Lower leg skin (tissue), 4 donors: ENCODE measurements around the gene EFNA4. TPM values are rescaled to one million over a fixed set of nuclear protein-coding genes. Genes with fewer than 3 reads are reported as not detected.

Source experiments
- DNase-seq, 2 donors: peaks; one replicate each; pipeline ENCODE4 v3.0.0-alpha.2; 2019; ENCODE audit warnings: low spot score in 2 of 2
- H3K4me3 ChIP-seq: fragments of 200-600 bp; sonication (generic); 2 replicates; pipeline ENCODE4 v1.5.1; 2017; ENCODE audit warnings: mild to moderate bottlenecking, low read depth; ENCODE audit not compliant: poor library complexity, severe bottlenecking
- CTCF ChIP-seq, 3 donors: fragments of 450-650 bp; IDR thresholded peaks; one replicate each; pipeline ENCODE4 v1.5.1; 2016; ENCODE audit warnings: antibody characterized with exemption in 3 of 3, mild to moderate bottlenecking in 3 of 3, moderate library complexity in 2 of 3
- POLR2A ChIP-seq, 2 donors: fragments of 450-650 bp; IDR thresholded peaks; one replicate each; pipeline ENCODE4 v1.6.1; 2016 to 2017; ENCODE audit warnings: antibody characterized with exemption in 2 of 2, mild to moderate bottlenecking in 1 of 2, moderate library complexity in 1 of 2
- WGBS, 2 donors: methylation state at CpG; one replicate each; pipeline ENCODE4 v1.1.5; 2018; 5-methylcytosine and 5-hydroxymethylcytosine counted together
- intact Hi-C: fragments of 100-400 bp; cut with DNase I; formaldehyde crosslinking; loops from one replicate; pipeline ENCODE4 v1.15.0; 2023; ENCODE audit warnings: low total_unique reads
- total RNA-seq, 4 donors: library from RNA; depleted of rRNA; stranded (reverse); fragments of >200 nt; gene quantifications; one replicate each; pipeline ENCODE4 v1.1.0, GENCODE V29; 2016

EFNA4 gene
- total RNA-seq, 4 donors from 2014 or later = 29.5 to 66.6 (median 52.9) TPM

GRCh38 chr1:155084722-155085503 is 21.4 kb downstream of the EFNA4 start:
- WGBS, 2 donors = 0 to 2% methylated on average over 34 to 38 of the region's 67 CpGs

DNA sequence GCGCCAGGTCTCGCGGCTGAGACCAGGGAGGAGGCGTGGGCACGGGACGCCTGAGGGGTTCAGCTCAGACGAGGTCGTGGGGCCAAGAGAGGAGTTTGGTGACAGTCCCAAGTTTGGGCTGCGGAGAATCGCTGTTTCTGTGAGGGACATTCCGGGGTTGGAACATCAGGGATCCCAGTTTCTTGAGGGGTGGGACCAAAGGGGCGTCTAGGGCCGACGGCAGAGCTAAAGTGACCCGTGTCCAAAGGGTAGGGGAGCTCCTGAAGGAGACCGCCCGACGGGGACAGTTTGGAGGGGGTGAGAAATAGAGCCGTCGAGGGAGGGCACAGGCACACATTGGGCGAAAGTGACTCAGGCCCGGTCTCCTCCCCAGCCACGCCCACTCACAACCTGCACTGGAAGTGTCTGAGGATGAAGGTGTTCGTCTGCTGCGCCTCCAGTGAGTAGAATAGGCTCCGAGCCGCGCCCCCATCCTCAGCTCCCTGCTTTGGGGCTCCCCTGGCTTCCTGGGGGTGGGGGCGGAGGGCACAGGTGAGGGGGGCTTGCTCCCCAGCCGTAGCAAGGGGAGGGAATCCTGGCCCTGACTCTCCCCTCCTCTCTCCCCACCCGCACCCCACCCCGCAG is 22.1 kb downstream of the EFNA4 start:
- intact Hi-C loops = no loop called here

More at GRCh38 chr1:155084722-155085503, 21.4 kb downstream of the EFNA4 start:
- TF ChIP-seq CTCF (IDR thresholded peaks at IDR 0.05) (peak in 1 of 3 donors; percentile 95), POLR2A (IDR thresholded peaks at IDR 0.05) (no peak)
- H3K4me3 ChIP-seq = peak overlapping the region; percentile 26
- intact Hi-C loops = loop anchor here (5.0 kb wide), 1 partner anchor 38 kb away; no protein-coding TSS in a partner anchor
- DNase-seq = peak; percentile 92 to 99

DNA sequence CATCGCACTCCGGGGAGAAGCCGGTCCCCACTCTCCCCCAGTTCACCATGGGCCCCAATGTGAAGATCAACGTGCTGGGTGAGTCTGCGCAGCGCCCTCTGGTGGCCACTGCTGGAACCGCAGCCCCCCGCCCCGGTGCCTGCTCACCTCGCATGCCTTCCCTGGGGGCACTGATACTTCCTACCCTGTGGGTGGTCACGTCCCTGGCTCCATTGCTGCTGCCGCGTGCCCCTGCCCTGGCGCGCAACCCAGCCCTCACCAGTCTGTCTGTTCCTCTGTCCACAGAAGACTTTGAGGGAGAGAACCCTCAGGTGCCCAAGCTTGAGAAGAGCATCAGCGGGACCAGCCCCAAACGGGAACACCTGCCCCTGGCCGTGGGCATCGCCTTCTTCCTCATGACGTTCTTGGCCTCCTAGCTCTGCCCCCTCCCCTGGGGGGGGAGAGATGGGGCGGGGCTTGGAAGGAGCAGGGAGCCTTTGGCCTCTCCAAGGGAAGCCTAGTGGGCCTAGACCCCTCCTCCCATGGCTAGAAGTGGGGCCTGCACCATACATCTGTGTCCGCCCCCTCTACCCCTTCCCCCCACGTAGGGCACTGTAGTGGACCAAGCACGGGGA is 22.7 kb downstream of the EFNA4 start:
- peak; percentile 62 to 96 for DNase-seq
- intact Hi-C loops = no loop called here
- WGBS, 2 donors = 23 to 24% methylated on average over 9 to 17 of the region's 24 CpGs
- peak in 1 of 3 donors; percentile 93 for TF ChIP-seq CTCF (IDR thresholded peaks at IDR 0.05)
- TF ChIP-seq POLR2A (IDR thresholded peaks at IDR 0.05) = no peak
- H3K4me3 ChIP-seq = no peak overlapping the region

More for the DNA sequence above, 22.1 kb downstream of the EFNA4 start:
- no peak for TF ChIP-seq POLR2A (IDR thresholded peaks at IDR 0.05)
- no peak for TF ChIP-seq CTCF (IDR thresholded peaks at IDR 0.05)
- WGBS, 2 donors = 2% methylated on average over 27 of the region's 32 CpGs
- peak; percentile 81 to 96 for DNase-seq
- peak overlapping the region; percentile 26 for H3K4me3 ChIP-seq

GRCh38 chr1:155086856-155087535 is 23.5 kb downstream of the EFNA4 start:
- intact Hi-C loops = no loop called here
- no peak overlapping the region for H3K4me3 ChIP-seq
- TF ChIP-seq CTCF (IDR thresholded peaks at IDR 0.05) (no peak), POLR2A (IDR thresholded peaks at IDR 0.05) (no peak)
- 69 to 70% methylated on average over 8 of the region's 8 CpGs for WGBS, 2 donors
- DNase-seq = no peak
